Body of pancreas (tissue), 4 donors: ENCODE data around the gene TFB1M.

Experiments used
- CTCF ChIP-seq, 7 experiments: fragments of 450-650 bp in 4 of 7; fragments of 200-600 bp in 3 of 7; sonication (generic) in 3 of 7; IDR thresholded peaks; one replicate each; pipeline ENCODE4 v1.5.1; 2016 to 2019; ENCODE audit warnings: antibody characterized with exemption in 7 of 7
- POLR2A ChIP-seq, 3 donors: fragments of 450-650 bp; IDR thresholded peaks; one replicate each; pipeline ENCODE4 v1.6.1; 2016; ENCODE audit warnings: antibody characterized with exemption in 3 of 3, mild to moderate bottlenecking in 2 of 3

GRCh38 chr6:155291291-155291690, 23.0 kb downstream of the TFB1M start:
- TF ChIP-seq CTCF (IDR thresholded peaks at IDR 0.05), result no peak
- TF ChIP-seq POLR2A (IDR thresholded peaks at IDR 0.05), result no peak
